GM10266 (cell line): ENCODE data around the gene THAP4.

ENCODE experiments used
- DNase-seq: peaks from one replicate; pipeline ENCODE4 v3.0.0; 2012; ENCODE audit errors: extremely low spot score
- CTCF ChIP-seq: IDR thresholded peaks from 2 replicates; pipeline ENCODE4 v1.5.1; 2012; ENCODE audit warnings: mild to moderate bottlenecking, low read depth; ENCODE audit not compliant: control insufficient read depth, insufficient read depth; ENCODE audit errors: missing control alignments

THAP4 gene

GRCh38 chr2:241627675-241628074 is 9.3 kb downstream of the THAP4 start:
- no peak for TF ChIP-seq CTCF
- DNase-seq, result no peak

GRCh38 chr2:241620419-241620769 is 16.6 kb downstream of the THAP4 start:
- TF ChIP-seq CTCF, result no peak
- DNase-seq, result no peak

- TF ChIP-seq CTCF, result no peak
- DNase-seq, result no peak
Observed at GRCh38 chr2:241619597-241620418, 17.1 kb downstream of the THAP4 start.

GRCh38 chr2:241618829-241619228 is 18.1 kb downstream of the THAP4 start:
- TF ChIP-seq CTCF, result no peak
- DNase-seq, result no peak

GRCh38 chr2:241618296-241618805 is 18.6 kb downstream of the THAP4 start:
- no peak for DNase-seq

GRCh38 chr2:241617431-241618154 is 19.4 kb downstream of the THAP4 start:
- no peak for TF ChIP-seq CTCF
- peak; percentile 65 for DNase-seq

More at GRCh38 chr2:241618296-241618805, 18.6 kb downstream of the THAP4 start:
- no peak for TF ChIP-seq CTCF
